Measurements from ENCODE around the gene TMSB15C. TPM values are rescaled to one million over a fixed set of nuclear protein-coding genes. Genes with fewer than 3 reads are reported as not detected.

The TMSB15C gene
- polyA plus RNA-seq, 1 of the 3 experiments (the other 2 are of a cell fraction) = 2.9 TPM

DNA sequence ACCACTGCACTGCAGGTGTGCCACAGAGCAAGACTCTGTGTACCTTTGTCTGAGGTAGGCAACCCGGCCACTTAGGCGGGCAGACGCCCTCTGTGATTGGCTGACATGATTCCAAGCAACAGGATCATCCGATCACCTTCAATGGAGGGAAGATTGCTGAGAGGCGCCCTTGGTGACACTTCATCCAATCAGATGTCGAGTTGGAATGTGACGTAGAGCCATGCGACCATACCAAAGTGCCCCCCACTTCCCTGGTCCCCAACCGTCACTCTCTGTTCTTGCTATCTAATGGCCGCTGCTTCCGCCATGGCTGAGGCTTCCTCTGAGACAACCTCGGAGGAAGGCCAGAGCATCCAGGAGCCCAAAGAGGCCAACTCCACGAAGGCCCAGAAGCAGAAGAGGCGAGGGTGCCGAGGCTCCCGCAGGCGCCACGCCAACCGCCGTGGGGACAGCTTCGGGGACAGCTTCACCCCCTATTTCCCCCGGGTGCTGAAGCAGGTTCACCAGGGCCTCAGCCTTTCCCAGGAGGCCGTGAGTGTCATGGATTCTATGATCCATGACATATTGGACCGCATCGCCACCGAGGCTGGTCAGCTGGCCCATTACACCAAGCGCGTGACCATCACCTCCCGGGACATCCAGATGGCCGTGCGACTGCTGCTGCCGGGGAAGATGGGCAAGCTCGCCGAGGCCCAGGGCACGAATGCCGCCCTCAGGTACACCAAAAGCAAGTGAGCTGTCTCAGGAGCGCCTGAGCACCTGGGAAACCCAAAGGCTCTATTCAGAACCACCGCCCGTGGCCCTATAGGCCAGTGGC is 36.1 kb downstream of the TMSB15C start, which contains the start of gene H2BW2:
H2BW2 (plus strand) TSS at position 268 of the 817 bp plus-strand sequence; CDS start at position 307, 39 bp downstream.
- Histone ChIP-seq H3K4me3 (ENCODE audit: low read depth in 2 of 2, low read length in 1 of 2) (no peak within 1 kb of the TSS), H4K20me1 (ENCODE audit: insufficient read depth) (no peaks in the 10 kb centered on the region), H3K27me3 (ENCODE audit: insufficient read depth) (no peaks in the 10 kb centered on the region; the same call in none of the 2 replicates), H3K9ac (no peak within 1 kb of the TSS), H3F3A (replicated peaks; ENCODE audit: insufficient read depth) (no peaks in the 10 kb centered on the region), H3K27ac (ENCODE audit: low read depth in 2 of 2, low read length in 1 of 2) (no peak within 1 kb of the TSS), H2AFZ (ENCODE audit: low read depth) (no peak within 1 kb of the TSS), H3K79me2 (ENCODE audit: insufficient read depth) (no peaks in the 10 kb centered on the region), H3K4me2 (no peak within 1 kb of the TSS), H3K36me3 (replicated peaks in 1 of 2; ENCODE audit: control insufficient read depth in 1 of 2, insufficient read depth in 2 of 2, low read length in 1 of 2) (no peaks in the 10 kb centered on the region), H3K9me2 (no peaks in the 10 kb centered on the region), H3K4me1 (ENCODE audit: control insufficient read depth in 1 of 2, insufficient read depth in 2 of 2, low read depth in 1 of 2, low read length in 1 of 2) (no peaks in the 10 kb centered on the region), H3K9me3 (no peaks in the 10 kb centered on the region)
- ChIA-PET POLR2A (no interaction called here), CTCF (no interaction called here)
- no peak for DNase-seq
- TF ChIP-seq GABPA (IDR thresholded peaks at IDR 0.05; ENCODE audit: low read depth) (no peak), POLR2AphosphoS5 (IDR thresholded peaks at IDR 0.05; ENCODE audit: low read depth, low read length) (no peak), FOSL2 (IDR thresholded peaks at IDR 0.05; ENCODE audit: borderline replicate concordance, low read depth) (no peak), CHD2 (IDR thresholded peaks at IDR 0.05; ENCODE audit: low read length, partially characterized antibody) (no peak)
- 61% methylated on average over 18 of the region's 39 CpGs for WGBS (ENCODE audit: low lambda C conversion rate)

Other genes starting within 250 kb of the TMSB15C start
- gene RAB9B, start 244.0 kb downstream of the TMSB15C start, polyA plus RNA-seq (2012; rRNA removed) = 0.64 and 0.96 TPM in 2 replicates
- 13.1 and 15.2 TPM in 2 replicates for gene TMSB15B, start 113.6 kb downstream of the TMSB15C start, polyA plus RNA-seq (2012; rRNA removed)
- gene H2BW1, start 62.5 kb downstream of the TMSB15C start, polyA plus RNA-seq (2012; rRNA removed) = not detected in 2 replicates
- not detected in 2 replicates for gene H2BW2, start 36.3 kb downstream of the TMSB15C start, polyA plus RNA-seq (2012; rRNA removed)
- gene ZCCHC18, start 36.3 kb upstream of the TMSB15C start, polyA plus RNA-seq (2012; rRNA removed) = 5.9 and 7.5 TPM in 2 replicates
- gene SLC25A53, start 80.8 kb upstream of the TMSB15C start, polyA plus RNA-seq (2012; rRNA removed) = 5.6 and 5.9 TPM in 2 replicates
- 2.2 and 3.2 TPM in 2 replicates for gene FAM199X, start 90.2 kb upstream of the TMSB15C start, polyA plus RNA-seq (2012; rRNA removed)
- gene ESX1, start 178.7 kb upstream of the TMSB15C start, polyA plus RNA-seq (2012; rRNA removed) = not detected in 2 replicates

Data from SK-N-SH (cell line).